Measurements from ENCODE around the gene HSPG2.
"Not testable (repeated sequence)": the region's sequence is repeated elsewhere in the genome, so short reads cannot be mapped to it uniquely, and the experiment has no call there.

HSPG2 gene

GRCh38 chr1:21821385-21822019, 115.6 kb downstream of the HSPG2 start:
- DNase-seq = no peak

- no peak for DNase-seq
Observed at GRCh38 chr1:21820597-21821232, 116.4 kb downstream of the HSPG2 start.

- DNase-seq = peak; percentile 43
Observed at GRCh38 chr1:21818656-21819055, 118.5 kb downstream of the HSPG2 start.

- DNase-seq = no peak
Observed at GRCh38 chr1:21816602-21817302, 120.4 kb downstream of the HSPG2 start.

GRCh38 chr1:21815724-21816321, 121.3 kb downstream of the HSPG2 start:
- peak; percentile 2 for DNase-seq

- no peak for DNase-seq
Observed at GRCh38 chr1:21814981-21815582, 122.0 kb downstream of the HSPG2 start.

GRCh38 chr1:21814241-21814918, 122.7 kb downstream of the HSPG2 start:
- peak; percentile 18 for DNase-seq

- DNase-seq = no peak
Observed at GRCh38 chr1:21813542-21813941, 123.6 kb downstream of the HSPG2 start.

GRCh38 chr1:21811875-21812305, 125.2 kb downstream of the HSPG2 start, which contains the start of gene LDLRAD2:
Gene LDLRAD2, plus strand, starts transcription at chr1:21812265. Its CDS starts 187 bp downstream, at chr1:21812452.
- DNase-seq = no peak

- no peak for DNase-seq
Observed at GRCh38 chr1:21804536-21804935, 132.6 kb downstream of the HSPG2 start.

- no peak for DNase-seq
Observed at GRCh38 chr1:21801100-21801499, 136.0 kb downstream of the HSPG2 start.

GRCh38 chr1:21799730-21800129, 137.4 kb downstream of the HSPG2 start:
- DNase-seq = no peak

GRCh38 chr1:21795075-21795474, 142.0 kb downstream of the HSPG2 start:
- DNase-seq = no peak

GRCh38 chr1:21794656-21795055, 142.5 kb downstream of the HSPG2 start:
- DNase-seq = no peak

- no peak for DNase-seq
Observed at GRCh38 chr1:21793104-21793503, 144.0 kb downstream of the HSPG2 start.

- no peak for DNase-seq
Observed at GRCh38 chr1:21786640-21787039, 150.5 kb downstream of the HSPG2 start.

GRCh38 chr1:21785764-21786163, 151.3 kb downstream of the HSPG2 start:
- not testable (repeated sequence) for DNase-seq

GRCh38 chr1:21783679-21784603, 153.2 kb downstream of the HSPG2 start:
- no peak for DNase-seq

GRCh38 chr1:21782868-21783678, 154.0 kb downstream of the HSPG2 start, which contains the start of gene USP48:
Gene USP48, minus strand, starts transcription at chr1:21783149. Its CDS starts 192 bp downstream, at chr1:21782957.
- DNase-seq = peak; percentile 98

GRCh38 chr1:21782349-21782867, 154.7 kb downstream of the HSPG2 start:
- DNase-seq = peak; percentile 67
